ENCODE results near the gene PPOX. TPM values are rescaled to one million over a fixed set of nuclear protein-coding genes. Genes with fewer than 3 reads are reported as not detected.

The PPOX gene
- total RNA-seq, 1 experiment from 2014 or later: 40.3 TPM

GRCh38 chr1:161138431-161138830, 27.8 kb upstream of the PPOX start:
- H3K27me3 ChIP-seq: no peaks in the 10 kb centered on the region
- H3K36me3 ChIP-seq: peaks cover 6% of the 10 kb centered on the region
- no peaks in the 10 kb centered on the region for H3K9me3 ChIP-seq
- no peak for DNase-seq
- no peak overlapping the region for H3K4me3 ChIP-seq

GRCh38 chr1:161139766-161140165, 26.5 kb upstream of the PPOX start:
- H3K4me3 ChIP-seq: no peak overlapping the region
- no peak for DNase-seq
- H3K27me3 ChIP-seq: no peaks in the 10 kb centered on the region

GRCh38 chr1:161140755-161141400, 25.3 kb upstream of the PPOX start:
- H3K27me3 ChIP-seq: no peaks in the 10 kb centered on the region
- no peaks in the 10 kb centered on the region for H3K9me3 ChIP-seq
- no peaks in the 10 kb centered on the region for H3K36me3 ChIP-seq
- no peak for DNase-seq
- no peak overlapping the region for H3K4me3 ChIP-seq

More at GRCh38 chr1:161139766-161140165, 26.5 kb upstream of the PPOX start:
- Histone ChIP-seq H3K9me3 (no peaks in the 10 kb centered on the region), H3K36me3 (peaks cover 2% of the 10 kb centered on the region)

GRCh38 chr1:161145832-161146231, 20.4 kb upstream of the PPOX start:
- no peaks in the 10 kb centered on the region for H3K36me3 ChIP-seq
- DNase-seq: no peak
- no peaks in the 10 kb centered on the region for H3K9me3 ChIP-seq
- H3K4me3 ChIP-seq: no peak overlapping the region
- no peaks in the 10 kb centered on the region for H3K27me3 ChIP-seq

GRCh38 chr1:161153176-161153575, 13.1 kb upstream of the PPOX start:
- H3K36me3 ChIP-seq: peaks cover 15% of the 10 kb centered on the region
- no peaks in the 10 kb centered on the region for H3K9me3 ChIP-seq
- no peak for DNase-seq
- peak overlapping the region; percentile 73 for H3K4me3 ChIP-seq
- H3K27me3 ChIP-seq: no peaks in the 10 kb centered on the region

GRCh38 chr1:161153682-161154337, 12.4 kb upstream of the PPOX start, which contains the start of gene UFC1:
Gene UFC1 (plus strand): TSS chr1:161153978. CDS start chr1:161153998, 20 bp downstream.
- DNase-seq: peak; percentile 85
- H3K27me3 ChIP-seq: no peaks in the 10 kb centered on the region
- peaks cover 20% of the 10 kb centered on the region for H3K36me3 ChIP-seq
- H3K4me3 ChIP-seq: peak within 1 kb of the TSS; percentile 73
- no peaks in the 10 kb centered on the region for H3K9me3 ChIP-seq

GRCh38 chr1:161157867-161158266, 8.4 kb upstream of the PPOX start:
- H3K4me3 ChIP-seq: no peak overlapping the region
- H3K9me3 ChIP-seq: no peaks in the 10 kb centered on the region
- no peak for DNase-seq
- peaks cover 45% of the 10 kb centered on the region for H3K36me3 ChIP-seq
- no peaks in the 10 kb centered on the region for H3K27me3 ChIP-seq

- Histone ChIP-seq H3K27me3 (no peaks in the 10 kb centered on the region), H3K4me3 (peak overlapping the region; percentile 88), H3K36me3 (peaks cover 51% of the 10 kb centered on the region), H3K9me3 (no peaks in the 10 kb centered on the region)
- no peak for DNase-seq
These were observed 7.8 kb upstream of the PPOX start for GRCh38 chr1:161158316-161159010.

GRCh38 chr1:161159087-161159912, 6.9 kb upstream of the PPOX start, which contains the start of gene USP21:
Gene USP21 (plus strand): TSS chr1:161159500. CDS start chr1:161160641, 1,141 bp downstream.
- Histone ChIP-seq H3K27me3 (no peaks in the 10 kb centered on the region), H3K9me3 (no peaks in the 10 kb centered on the region), H3K4me3 (peak within 1 kb of the TSS; percentile 88), H3K36me3 (peaks cover 53% of the 10 kb centered on the region)
- DNase-seq: peak; percentile 89

GRCh38 chr1:161159913-161160243, 6.3 kb upstream of the PPOX start:
- H3K27me3 ChIP-seq: no peaks in the 10 kb centered on the region
- peak overlapping the region; percentile 88 for H3K4me3 ChIP-seq
- peaks cover 49% of the 10 kb centered on the region for H3K36me3 ChIP-seq
- H3K9me3 ChIP-seq: no peaks in the 10 kb centered on the region
- no peak for DNase-seq

- Histone ChIP-seq H3K4me3 (no peak overlapping the region; the same call in 1 of the 2 replicates), H3K27me3 (no peaks in the 10 kb centered on the region), H3K9me3 (no peaks in the 10 kb centered on the region), H3K36me3 (peaks cover 44% of the 10 kb centered on the region)
- DNase-seq: no peak
These were observed 5.5 kb upstream of the PPOX start for GRCh38 chr1:161160671-161161145.

GRCh38 chr1:161161652-161162051, 4.6 kb upstream of the PPOX start:
- Histone ChIP-seq H3K4me3 (no peak overlapping the region), H3K27me3 (no peaks in the 10 kb centered on the region), H3K9me3 (no peaks in the 10 kb centered on the region), H3K36me3 (peaks cover 43% of the 10 kb centered on the region)
- DNase-seq: no peak

GRCh38 chr1:161162052-161162451, 4.2 kb upstream of the PPOX start:
- H3K27me3 ChIP-seq: no peaks in the 10 kb centered on the region
- no peak overlapping the region for H3K4me3 ChIP-seq
- H3K9me3 ChIP-seq: no peaks in the 10 kb centered on the region
- H3K36me3 ChIP-seq: peaks cover 43% of the 10 kb centered on the region
- DNase-seq: no peak

- H3K9me3 ChIP-seq: no peaks in the 10 kb centered on the region
- no peaks in the 10 kb centered on the region for H3K27me3 ChIP-seq
- H3K36me3 ChIP-seq: peaks cover 43% of the 10 kb centered on the region
- no peak for DNase-seq
- H3K4me3 ChIP-seq: no peak overlapping the region
These were observed 3.4 kb upstream of the PPOX start for GRCh38 chr1:161162806-161163205.

- DNase-seq: no peak
- Histone ChIP-seq H3K36me3 (peaks cover 36% of the 10 kb centered on the region), H3K27me3 (no peaks in the 10 kb centered on the region), H3K9me3 (no peaks in the 10 kb centered on the region), H3K4me3 (no peak overlapping the region)
These were observed 2.4 kb upstream of the PPOX start for GRCh38 chr1:161163793-161164192.

- Histone ChIP-seq H3K27me3 (no peaks in the 10 kb centered on the region), H3K4me3 (peak overlapping the region; percentile 74), H3K9me3 (no peaks in the 10 kb centered on the region), H3K36me3 (peaks cover 42% of the 10 kb centered on the region)
- DNase-seq: no peak
These were observed 1.2 kb upstream of the PPOX start for GRCh38 chr1:161164901-161165610.

Measured in MG63 (cell line).